ENCODE measurements around the gene TES. TPM values are rescaled to one million over a fixed set of nuclear protein-coding genes. Genes with fewer than 3 reads are reported as not detected.

Gene TES
- total and polyA plus RNA-seq, 2 of the 8 experiments (the other 6 are each of a cell fraction or from before 2014, with no cell fraction given): 18.2 to 36.3 TPM

GRCh38 chr7:116170180-116170579 lies 40.2 kb upstream of the TES start:
- ChIA-PET CTCF (ENCODE audit: partially characterized antibody) (interaction anchor here (0.6 to 6.1 kb wide), 13 partner anchors 10 to 842 kb away, joined by 3 to 46 read pairs (median 3); partner anchors contain the start of gene TES), POLR2A (ENCODE audit: partially characterized antibody) (no interaction called here)
- Histone ChIP-seq H3K4me2 (ENCODE audit: insufficient read depth in 1 of 2, low read depth in 2 of 2, low read length in 2 of 2) (no peak overlapping the region), H2BK15ac (ENCODE audit: low read length) (no peak overlapping the region), H4K8ac (ENCODE audit: extremely low read depth, insufficient read depth, low read length) (no peak overlapping the region), H4K5ac (ENCODE audit: insufficient read length, low read depth, low read length) (no peak overlapping the region), H3K27ac (ENCODE audit: low read depth, low read length) (no peak overlapping the region), H3K79me1 (ENCODE audit: low read depth, low read length) (no peaks in the 10 kb centered on the region), H2AFZ (ENCODE audit: low read length) (no peak overlapping the region), H4K20me1 (replicated peaks in 1 of 2; ENCODE audit: control insufficient read depth in 1 of 2, insufficient read depth in 2 of 2, low read length in 2 of 2) (no peaks in the 10 kb centered on the region), H3K23me2 (ENCODE audit: low read depth, low read length) (no peaks in the 10 kb centered on the region), H3K4ac (replicated peaks; ENCODE audit: insufficient read length, low read depth, low read length) (no peak overlapping the region), H4K91ac (replicated peaks; ENCODE audit: insufficient read length, low read length) (no peak overlapping the region), H3K36me3 (ENCODE audit: control insufficient read depth in 2 of 4, insufficient read depth in 4 of 4, low read length in 3 of 4) (no peaks in the 10 kb centered on the region), H3K27me3 (replicated peaks in 1 of 4; ENCODE audit: control insufficient read depth in 3 of 4, extremely low read depth in 1 of 4, insufficient read depth in 3 of 4, low read length in 3 of 4) (no peaks in the 10 kb centered on the region), H3K79me2 (ENCODE audit: control insufficient read depth in 1 of 2, insufficient read depth in 2 of 2, low read length in 2 of 2) (no peaks in the 10 kb centered on the region), H3K9ac (replicated peaks in 1 of 4; ENCODE audit: extremely low read depth in 1 of 4, low read depth in 3 of 4, low read length in 3 of 4) (no peak overlapping the region), H3K18ac (ENCODE audit: extremely low read depth, low read length) (no peak overlapping the region), H3K4me3 (ENCODE audit: extremely low read depth in 1 of 4, insufficient read depth in 2 of 4, low read depth in 3 of 4, low read length in 4 of 4) (no peak overlapping the region), H3K14ac (ENCODE audit: insufficient read length) (no peak overlapping the region), H2AK5ac (ENCODE audit: low read depth, low read length) (no peak overlapping the region), H2BK12ac (ENCODE audit: low read depth, low read length) (no peak overlapping the region), H3K23ac (ENCODE audit: insufficient read length) (no peak overlapping the region), H3K4me1 (replicated peaks in 1 of 4; ENCODE audit: control insufficient read depth in 3 of 4, insufficient read depth in 4 of 4, low read length in 3 of 4) (no peaks in the 10 kb centered on the region; a peak in 1 of 7 replicates), H2BK5ac (ENCODE audit: low read depth, low read length) (no peak overlapping the region), H3K9me3 (ENCODE audit: insufficient read depth in 2 of 2, low read depth in 1 of 2, low read length in 1 of 2) (no peaks in the 10 kb centered on the region), H2BK20ac (ENCODE audit: low read length) (no peak overlapping the region), H2BK120ac (replicated peaks; ENCODE audit: low read depth, low read length) (no peak overlapping the region), H3K56ac (replicated peaks; ENCODE audit: insufficient read length, low read depth, low read length) (no peak overlapping the region)
- no peak for DNase-seq (ENCODE audit: low read depth in 1 of 2, low spot score in 2 of 2)
- no peak for TF ChIP-seq SIRT6 (IDR thresholded peaks at IDR 0.05; ENCODE audit: low read length)
- no peak for TF ChIP-seq SIX5 (IDR thresholded peaks at IDR 0.05; ENCODE audit: low read depth, low read length)
- TF ChIP-seq EGR1 (IDR thresholded peaks at IDR 0.05; ENCODE audit: borderline replicate concordance, low read depth, low read length): no peak
- TF ChIP-seq NANOG (IDR thresholded peaks at IDR 0.05; ENCODE audit: insufficient read depth, low read depth, low read length, poor library complexity, severe bottlenecking): no peak
- no peak for TF ChIP-seq GABPA (IDR thresholded peaks at IDR 0.05; ENCODE audit: borderline replicate concordance, insufficient read depth, low read length)
- no peak for TF ChIP-seq HDAC6 (IDR thresholded peaks at IDR 0.05; ENCODE audit: low read depth, low read length)
- no peak for TF ChIP-seq HDAC2 (IDR thresholded peaks at IDR 0.05; ENCODE audit: borderline replicate concordance in 1 of 2, low read depth in 2 of 2, low read length in 2 of 2)
- no peak for TF ChIP-seq GTF2F1 (IDR thresholded peaks at IDR 0.05; ENCODE audit: borderline replicate concordance, low read depth, low read length)
- TF ChIP-seq BRCA1 (IDR thresholded peaks at IDR 0.05; ENCODE audit: low read depth, low read length): no peak
- no peak for TF ChIP-seq ASH2L (IDR thresholded peaks at IDR 0.05; ENCODE audit: low read length)
- FAIRE-seq: no peak
